ENCODE data around the gene ATOH8. TPM values are rescaled to one million over a fixed set of nuclear protein-coding genes. Genes with fewer than 3 reads are reported as not detected.

The ATOH8 gene
- total RNA-seq, 2 donors from 2014 or later, result 35.1 to 116 TPM

DNA sequence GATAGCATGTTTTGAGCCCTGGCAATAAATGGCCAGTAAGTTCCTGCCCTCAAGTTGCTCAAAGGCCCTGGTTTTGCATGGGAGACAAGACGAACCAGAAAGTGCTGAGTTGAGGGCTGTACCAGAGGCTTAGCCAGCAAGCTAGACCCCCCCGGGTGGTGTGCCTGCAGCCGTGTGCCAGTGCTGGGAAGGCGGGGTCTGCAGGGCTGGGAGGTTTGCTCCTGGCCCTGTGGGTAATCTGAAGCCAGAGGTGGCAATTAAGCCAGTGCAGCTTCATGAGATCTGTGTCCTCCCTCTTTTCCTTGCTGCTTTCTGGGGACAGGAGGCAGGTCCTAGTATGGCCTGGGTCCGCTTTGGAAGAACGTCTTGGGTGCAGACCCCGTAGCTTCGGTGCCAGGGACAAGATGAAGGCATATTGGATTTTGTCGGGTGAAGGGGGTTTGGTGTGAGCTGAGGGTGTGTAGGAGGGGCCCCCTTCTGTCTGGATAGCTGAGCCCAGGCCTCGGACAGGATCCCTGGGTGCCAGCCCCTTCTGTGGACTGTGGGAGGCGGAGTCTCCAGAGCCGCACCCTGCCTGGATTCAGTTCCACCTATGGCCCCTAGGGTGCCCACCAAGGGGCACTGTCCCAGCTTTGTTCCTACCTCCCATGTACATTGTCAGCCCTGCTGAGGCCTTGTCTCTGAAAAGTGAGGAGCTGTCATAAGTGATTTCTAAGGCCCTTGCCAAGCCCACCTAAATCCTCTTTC lies 15.6 kb downstream of the ATOH8 start:
- TF ChIP-seq, protein P1, sequence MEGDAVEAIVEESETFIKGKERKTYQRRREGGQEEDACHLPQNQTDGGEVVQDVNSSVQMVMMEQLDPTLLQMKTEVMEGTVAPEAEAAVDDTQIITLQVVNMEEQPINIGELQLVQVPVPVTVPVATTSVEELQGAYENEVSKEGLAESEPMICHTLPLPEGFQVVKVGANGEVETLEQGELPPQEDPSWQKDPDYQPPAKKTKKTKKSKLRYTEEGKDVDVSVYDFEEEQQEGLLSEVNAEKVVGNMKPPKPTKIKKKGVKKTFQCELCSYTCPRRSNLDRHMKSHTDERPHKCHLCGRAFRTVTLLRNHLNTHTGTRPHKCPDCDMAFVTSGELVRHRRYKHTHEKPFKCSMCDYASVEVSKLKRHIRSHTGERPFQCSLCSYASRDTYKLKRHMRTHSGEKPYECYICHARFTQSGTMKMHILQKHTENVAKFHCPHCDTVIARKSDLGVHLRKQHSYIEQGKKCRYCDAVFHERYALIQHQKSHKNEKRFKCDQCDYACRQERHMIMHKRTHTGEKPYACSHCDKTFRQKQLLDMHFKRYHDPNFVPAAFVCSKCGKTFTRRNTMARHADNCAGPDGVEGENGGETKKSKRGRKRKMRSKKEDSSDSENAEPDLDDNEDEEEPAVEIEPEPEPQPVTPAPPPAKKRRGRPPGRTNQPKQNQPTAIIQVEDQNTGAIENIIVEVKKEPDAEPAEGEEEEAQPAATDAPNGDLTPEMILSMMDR (IDR thresholded peaks at IDR 0.05), result peak in 1 of 2 donors; percentile 23
- peaks cover 0 to 95% of the 10 kb centered on the region in 2 donors for H3K4me1 ChIP-seq
- H3K27me3 ChIP-seq, result no peaks in the 10 kb centered on the region
- peaks cover 32% of the 10 kb centered on the region for H3K36me3 ChIP-seq
- H3K9me3 ChIP-seq, result no peaks in the 10 kb centered on the region
- no peak for DNase-seq (ENCODE audit: low spot score)
- H3K4me3 ChIP-seq, result no peak overlapping the region
- H3K27ac ChIP-seq, result peak overlapping the region; percentile 91 to 96

DNA sequence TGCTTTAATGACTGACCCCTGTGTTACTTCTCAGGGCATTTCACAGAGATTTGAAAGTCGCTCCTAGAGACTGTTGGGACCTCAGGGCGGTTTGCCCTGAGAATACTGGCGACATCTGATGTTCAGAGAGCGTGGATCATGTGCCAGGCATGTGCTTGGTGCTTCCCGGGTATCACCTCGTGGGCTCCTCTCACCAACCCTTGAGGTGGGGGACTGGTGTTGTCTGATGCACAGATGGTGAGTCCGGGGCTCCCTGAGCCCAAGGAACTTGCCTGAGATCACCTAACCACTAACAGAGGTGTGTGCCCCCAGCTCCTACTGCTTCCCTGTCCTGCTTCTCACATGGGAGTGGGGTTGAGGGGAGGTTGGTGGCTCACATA lies 16.2 kb downstream of the ATOH8 start:
- Histone ChIP-seq H3K9me3 (no peaks in the 10 kb centered on the region), H3K36me3 (peaks cover 26% of the 10 kb centered on the region), H3K27ac (peak overlapping the region; percentile 91 to 96), H3K4me1 (peaks cover 0 to 95% of the 10 kb centered on the region in 2 donors), H3K4me3 (no peak overlapping the region), H3K27me3 (no peaks in the 10 kb centered on the region)
- DNase-seq (ENCODE audit: low spot score), result no peak
- TF ChIP-seq, protein P1 (IDR thresholded peaks at IDR 0.05), result no peak

DNA sequence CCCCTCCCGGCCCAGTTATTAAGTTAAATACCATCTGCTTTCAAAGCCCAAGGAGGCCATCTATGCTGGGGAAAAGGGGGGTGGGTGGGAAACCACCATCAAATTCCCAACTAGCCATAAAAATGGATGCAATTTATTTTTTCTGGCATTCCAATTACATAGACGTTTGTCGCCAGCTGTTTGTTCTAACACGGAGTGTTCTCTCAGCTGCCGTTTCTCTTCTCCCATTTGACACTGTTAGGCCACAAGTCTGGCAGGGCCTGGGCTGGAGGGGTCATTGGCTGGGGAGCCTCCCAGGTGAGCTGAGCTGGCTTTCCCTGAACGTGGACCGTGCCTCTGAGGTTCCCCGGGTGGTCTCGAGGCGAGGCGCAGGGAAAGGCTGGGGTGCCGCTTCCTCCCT lies 16.6 kb downstream of the ATOH8 start:
- DNase-seq (ENCODE audit: low spot score), result no peak
- Histone ChIP-seq H3K27me3 (no peaks in the 10 kb centered on the region), H3K27ac (peak overlapping the region; percentile 91 to 96), H3K9me3 (no peaks in the 10 kb centered on the region), H3K4me3 (no peak overlapping the region), H3K36me3 (peaks cover 22% of the 10 kb centered on the region), H3K4me1 (peaks cover 0 to 95% of the 10 kb centered on the region in 2 donors)
- TF ChIP-seq, protein P1 (IDR thresholded peaks at IDR 0.05), result no peak

DNA sequence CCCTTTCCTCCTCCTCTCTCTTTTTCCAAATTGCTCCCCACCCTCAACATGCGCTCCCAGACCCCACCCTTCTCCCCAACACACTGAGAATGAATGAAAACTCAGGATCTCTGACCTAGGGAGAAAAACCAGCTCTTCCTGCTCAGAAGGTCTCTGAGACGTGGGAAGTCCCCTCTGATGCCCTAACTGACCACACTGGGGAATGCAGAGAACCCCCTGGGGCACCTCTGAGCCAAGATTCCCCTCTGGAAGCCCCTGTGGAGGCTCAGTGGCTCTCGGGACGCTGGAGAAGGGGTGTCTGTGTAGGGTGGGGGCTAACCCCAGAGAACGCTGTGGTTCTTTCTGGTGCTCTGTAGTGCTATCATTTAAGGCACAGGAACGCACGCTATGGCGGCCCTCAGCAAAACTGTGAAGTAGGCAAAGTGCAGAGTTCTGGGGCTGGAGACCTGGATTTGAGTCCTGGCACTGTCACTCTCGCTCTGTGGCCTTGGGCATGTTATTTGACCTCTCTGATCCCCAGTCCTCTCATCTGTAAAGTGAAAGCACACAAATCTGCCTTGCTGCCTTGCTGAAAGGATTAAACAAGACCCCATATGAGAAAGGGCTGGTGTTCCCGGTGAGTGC lies 17.1 kb downstream of the ATOH8 start:
- Histone ChIP-seq H3K4me1 (peaks cover 0 to 95% of the 10 kb centered on the region in 2 donors), H3K9me3 (no peaks in the 10 kb centered on the region), H3K4me3 (no peak overlapping the region), H3K36me3 (peaks cover 17% of the 10 kb centered on the region), H3K27ac (peak overlapping the region; percentile 91 to 96), H3K27me3 (no peaks in the 10 kb centered on the region)
- no peak for DNase-seq (ENCODE audit: low spot score)
- TF ChIP-seq, protein P1 (IDR thresholded peaks at IDR 0.05), result no peak

DNA sequence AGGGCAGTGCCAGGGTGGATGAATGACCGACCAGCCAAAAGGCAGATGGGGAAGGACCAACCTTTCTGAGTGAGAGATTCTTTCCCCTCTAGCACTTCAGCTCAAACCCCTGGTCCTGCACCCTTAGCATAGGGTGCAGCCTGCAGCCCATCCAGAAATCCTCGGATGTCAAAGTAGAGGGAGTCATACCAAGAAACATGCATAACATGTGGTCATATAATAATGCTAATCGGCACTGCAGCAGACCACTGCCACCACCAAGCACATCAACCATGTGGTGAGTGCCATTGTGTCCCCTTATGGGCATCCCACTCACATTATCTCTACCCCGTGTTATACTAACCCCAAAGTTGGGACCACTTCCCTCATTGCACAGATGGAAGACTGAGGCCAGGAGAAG lies 17.7 kb downstream of the ATOH8 start:
- no peaks in the 10 kb centered on the region for H3K9me3 ChIP-seq
- TF ChIP-seq, protein P1 (IDR thresholded peaks at IDR 0.05), result no peak
- H3K4me3 ChIP-seq, result peak overlapping the region in 1 of 2 donors; percentile 26
- peak overlapping the region; percentile 91 to 96 for H3K27ac ChIP-seq
- no peaks in the 10 kb centered on the region for H3K27me3 ChIP-seq
- no peak for DNase-seq (ENCODE audit: low spot score)
- peaks cover 0 to 95% of the 10 kb centered on the region in 2 donors for H3K4me1 ChIP-seq
- peaks cover 15% of the 10 kb centered on the region for H3K36me3 ChIP-seq
